HG03097 (cell line): ENCODE measurements around the gene SYT14.
"Not testable (repeated sequence)": the region's sequence is repeated elsewhere in the genome, so short reads cannot be mapped to it uniquely, and the experiment has no call there.

Experiments used
- ATAC-seq: cut with Tn5 transposase; IDR thresholded peaks from one replicate; pipeline ENCODE4 v1.9.1; 2021; ENCODE audit not compliant: unreplicated experiment, low FRiP score

SYT14 gene

DNA sequence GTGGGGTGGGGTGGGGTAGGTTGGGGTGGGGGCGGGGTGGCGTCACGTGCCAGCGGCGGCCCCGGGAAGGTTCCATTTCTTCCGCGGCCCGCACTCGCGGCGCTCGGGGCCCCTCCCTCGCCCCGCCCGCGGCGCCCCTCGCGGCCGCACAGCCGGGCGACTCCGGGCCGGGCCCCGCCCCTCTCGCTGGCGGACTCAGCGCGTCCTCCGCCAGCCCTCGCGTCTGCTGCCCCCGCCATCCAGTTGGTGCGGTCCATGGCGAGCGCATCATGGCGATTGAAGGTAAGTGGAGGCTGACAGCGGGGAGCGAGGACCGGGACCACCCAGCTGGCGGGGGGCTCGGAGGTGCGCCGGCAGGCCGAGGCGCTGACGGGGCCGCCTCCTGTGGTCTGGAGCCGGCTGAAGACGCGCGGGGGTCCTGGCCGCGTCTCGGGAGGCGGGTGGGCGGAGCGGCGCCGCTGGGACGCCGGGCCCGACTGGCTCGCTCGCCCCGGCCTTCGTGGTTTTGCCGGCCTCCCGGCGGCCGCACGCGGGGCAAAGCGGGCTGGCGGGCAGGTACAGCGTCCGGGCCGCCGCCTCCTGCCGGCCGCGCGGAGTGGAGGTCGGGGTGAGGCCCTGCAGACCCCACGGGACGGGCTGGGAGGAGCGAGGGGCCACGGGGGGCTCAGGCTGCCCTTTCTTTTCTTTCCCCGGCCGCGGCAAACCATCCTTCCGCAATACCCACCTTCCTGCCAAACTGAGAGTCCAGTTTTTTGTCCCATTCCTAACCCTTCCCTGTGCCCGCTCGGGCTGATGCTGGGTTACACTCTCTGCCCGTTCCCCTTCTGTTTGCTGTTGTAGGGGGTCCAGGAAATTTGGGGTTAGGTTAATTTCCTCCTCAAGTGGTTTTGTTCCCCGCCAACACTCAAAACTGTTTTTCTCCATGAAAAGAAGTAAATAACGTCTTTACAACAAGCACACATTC, at the start of gene SYT14:
Gene SYT14, plus strand, starts transcription at position 222 of the 964 bp plus-strand sequence. Its CDS starts 48 bp downstream, at position 270.
- no peak for ATAC-seq

- not testable (repeated sequence) for ATAC-seq
These were observed 49.5 kb upstream of the SYT14 start for GRCh38 chr1:209888291-209889076.

GRCh38 chr1:209889077-209889418, 49.0 kb upstream of the SYT14 start:
- ATAC-seq: no peak

GRCh38 chr1:209890641-209891330, 47.2 kb upstream of the SYT14 start:
- ATAC-seq: no peak

DNA sequence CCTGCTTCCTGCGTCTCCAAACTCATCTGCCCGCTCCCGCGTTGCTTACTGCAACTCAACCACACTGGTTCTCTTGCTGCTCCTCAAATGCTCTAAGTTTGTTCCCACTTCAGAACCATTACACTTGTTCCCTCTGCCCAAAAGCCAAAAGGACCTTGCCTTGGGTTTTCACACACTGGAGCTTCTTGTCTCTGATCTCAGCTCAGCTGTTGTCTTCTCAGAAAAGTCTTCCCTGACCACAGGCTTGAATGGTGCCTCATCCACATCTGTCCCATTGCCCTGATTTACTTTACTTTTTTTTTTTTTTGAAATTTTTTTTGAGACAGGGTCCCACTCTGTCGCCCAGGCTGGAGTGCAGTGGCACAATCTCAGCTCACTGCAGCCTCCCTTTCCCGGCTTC, 44.3 kb upstream of the SYT14 start:
- ATAC-seq: no peak

- no peak for ATAC-seq
These were observed 42.3 kb upstream of the SYT14 start for GRCh38 chr1:209895709-209896108.

DNA sequence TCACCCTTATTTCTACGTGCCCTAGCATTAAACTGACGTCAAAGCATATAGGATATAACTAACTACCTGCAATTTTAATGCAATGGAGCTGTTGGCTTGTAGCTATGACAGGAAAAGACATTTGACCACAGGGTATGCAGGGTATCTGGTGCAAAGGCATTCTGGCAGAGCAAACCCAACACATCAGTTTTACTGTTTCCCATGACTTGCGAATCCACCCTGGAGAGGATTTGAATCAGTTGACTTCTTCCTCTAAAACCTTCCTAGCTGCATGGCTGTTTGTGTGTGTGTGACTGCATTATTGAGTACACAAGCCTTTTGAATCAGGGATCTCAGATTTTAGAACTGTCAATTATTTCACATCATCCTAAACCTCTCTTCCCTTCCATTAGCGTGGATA, 41.7 kb upstream of the SYT14 start:
- no peak for ATAC-seq

DNA sequence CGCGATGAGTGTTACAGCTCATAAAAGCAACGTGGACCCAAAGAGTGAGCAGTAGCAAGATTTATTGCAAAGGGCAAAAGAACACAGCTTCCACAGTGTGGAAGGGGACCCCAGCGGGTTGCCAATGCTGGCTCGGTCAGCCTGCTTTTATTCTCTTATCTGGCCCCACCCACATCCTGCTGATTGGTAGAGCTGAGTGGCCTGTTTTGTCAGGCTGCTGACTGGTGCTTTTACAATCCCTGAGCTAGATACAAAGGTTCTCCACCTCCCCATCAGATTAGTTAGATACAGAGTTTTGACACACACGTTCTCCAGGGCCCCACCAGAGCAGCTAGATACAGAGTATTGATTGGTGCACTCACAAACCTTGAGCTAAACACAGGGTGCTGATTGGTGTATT, 39.7 kb upstream of the SYT14 start:
- ATAC-seq: not testable (repeated sequence)

GRCh38 chr1:209898851-209899250, 39.2 kb upstream of the SYT14 start:
- ATAC-seq: not testable (repeated sequence)

- no peak for ATAC-seq
These were observed 38.1 kb upstream of the SYT14 start for GRCh38 chr1:209899948-209900347.

DNA sequence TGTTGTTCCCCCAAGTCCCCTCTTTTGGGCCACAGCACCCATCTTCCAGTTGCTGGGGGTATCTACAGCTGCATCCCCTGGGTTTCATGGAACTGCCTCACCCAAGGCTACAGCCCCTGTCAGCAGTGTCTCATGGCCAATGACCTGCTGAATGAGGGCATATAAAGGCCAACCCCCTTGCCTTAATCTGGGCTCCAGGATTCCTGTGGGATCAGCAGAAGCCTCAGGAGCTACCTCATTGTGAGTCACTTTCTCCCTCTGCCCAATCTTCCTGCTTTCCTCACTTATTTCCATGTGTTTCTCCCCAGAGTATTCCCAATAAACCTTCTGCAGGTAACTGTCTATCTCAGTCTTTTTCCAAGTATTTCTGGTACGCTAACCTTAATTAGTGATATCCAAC, 37.3 kb upstream of the SYT14 start:
- ATAC-seq: no peak

- ATAC-seq: no peak
These were observed 36.8 kb upstream of the SYT14 start for GRCh38 chr1:209901211-209901610.

DNA sequence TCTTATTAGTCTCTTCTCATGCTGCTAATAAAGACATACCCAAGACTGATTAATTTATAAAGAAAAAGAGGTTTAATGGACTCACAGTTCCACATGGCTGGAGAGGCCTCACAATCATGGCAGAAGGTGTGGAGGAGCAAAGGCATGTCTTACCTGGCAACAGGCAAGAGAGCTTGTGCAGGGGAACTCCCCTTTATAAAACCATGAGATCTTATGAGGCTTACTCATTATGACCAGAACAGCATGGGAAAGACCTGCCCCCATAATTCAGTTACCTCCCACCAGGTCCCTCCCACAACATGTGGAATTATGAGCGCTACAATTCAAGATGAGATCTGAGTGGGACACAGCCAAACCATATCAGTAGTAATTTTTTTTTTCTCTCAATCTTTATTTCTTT, 33.2 kb upstream of the SYT14 start:
- not testable (repeated sequence) for ATAC-seq

DNA sequence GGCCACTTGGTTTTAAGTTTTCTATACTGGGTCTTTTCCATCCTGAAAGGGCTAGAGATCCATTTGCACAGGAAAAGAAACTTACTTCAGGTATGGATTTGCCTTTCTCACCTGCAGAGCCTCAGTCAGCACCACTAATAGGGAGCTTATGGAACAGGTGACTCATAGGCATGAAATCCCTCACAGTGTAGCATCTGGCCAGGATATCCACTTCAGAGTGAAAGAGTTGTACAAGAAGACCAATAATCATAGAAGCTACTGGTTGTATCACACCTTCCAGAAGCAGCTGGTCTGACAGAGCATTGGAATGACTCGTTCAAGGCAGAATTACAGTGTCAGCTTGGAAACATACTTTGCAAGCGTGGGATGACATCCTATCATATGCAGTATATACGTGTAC, 26.3 kb upstream of the SYT14 start:
- ATAC-seq: no peak

- ATAC-seq: no peak
These were observed 25.7 kb upstream of the SYT14 start for GRCh38 chr1:209912306-209912705.

DNA sequence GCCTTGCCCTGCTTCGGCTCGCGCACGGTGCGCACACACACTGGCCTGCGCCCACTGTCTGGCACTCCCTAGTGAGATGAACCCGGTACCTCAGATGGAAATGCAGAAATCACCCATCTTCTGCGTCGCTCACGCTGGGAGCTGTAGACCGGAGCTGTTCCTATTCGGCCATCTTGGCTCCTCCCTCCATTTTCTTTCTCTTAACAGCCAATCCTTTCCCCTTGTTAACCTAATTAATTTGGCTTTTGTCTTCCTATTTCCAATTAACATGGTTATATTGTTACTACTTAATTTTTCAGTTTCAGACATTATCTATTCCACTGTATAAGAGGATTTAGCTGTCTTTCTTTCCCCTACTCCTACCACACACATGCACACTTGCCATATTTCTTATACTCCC, 18.4 kb upstream of the SYT14 start:
- ATAC-seq: not testable (repeated sequence)

DNA sequence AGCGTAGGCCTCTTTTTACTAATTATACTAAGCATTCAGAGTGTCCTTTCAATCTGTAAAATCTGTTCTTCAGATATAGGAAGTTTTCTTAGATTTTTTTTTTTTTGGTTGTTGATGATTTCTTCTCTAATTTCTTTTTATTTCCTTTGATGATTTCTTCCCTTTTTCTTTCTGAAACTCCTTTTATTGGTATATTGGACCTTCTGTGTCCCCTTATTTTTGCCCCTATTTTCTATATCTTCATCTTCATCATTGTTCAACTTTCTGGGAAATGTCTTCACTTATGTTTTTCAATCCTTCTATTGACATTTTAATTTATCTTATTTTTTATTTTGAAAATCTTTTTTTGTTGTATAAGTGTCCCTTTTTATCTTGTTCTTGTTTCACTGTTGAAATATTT, 17.2 kb upstream of the SYT14 start:
- no peak for ATAC-seq

- no peak for ATAC-seq
These were observed 13.6 kb upstream of the SYT14 start for GRCh38 chr1:209924390-209924789.

- ATAC-seq: no peak
These were observed 12.0 kb upstream of the SYT14 start for GRCh38 chr1:209926045-209926444.

DNA sequence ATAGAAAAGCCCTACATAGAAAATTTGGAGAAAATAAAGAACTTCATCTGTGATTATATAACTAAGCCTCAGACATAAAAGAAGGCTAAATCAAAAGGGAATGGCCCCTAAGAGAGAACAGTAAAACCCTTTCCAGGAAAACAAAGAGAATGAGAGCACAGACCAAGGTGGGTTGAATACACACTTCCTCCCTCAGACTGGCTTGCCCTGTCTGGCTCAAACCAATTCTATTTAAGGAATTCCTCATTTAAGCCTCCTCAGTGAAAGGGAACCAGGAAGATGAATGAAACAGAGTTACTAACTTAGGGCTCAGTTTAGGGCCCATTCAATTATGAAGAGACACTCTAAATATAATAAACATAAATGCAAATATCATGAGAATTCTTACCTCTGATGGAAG, 10.6 kb upstream of the SYT14 start:
- ATAC-seq: no peak

- ATAC-seq: no peak
These were observed 8.3 kb upstream of the SYT14 start for GRCh38 chr1:209929751-209930150.
